Osteoblast (primary cell): ENCODE measurements around the gene NOB1. TPM values are rescaled to one million over a fixed set of nuclear protein-coding genes. Genes with fewer than 3 reads are reported as not detected.

Experiments used
- DNase-seq: peaks from one replicate; pipeline ENCODE4 v3.0.0; 2011; ENCODE audit warnings: low spot score, mixed read lengths; ENCODE audit not compliant: insufficient read length; ENCODE audit errors: missing footprints
- H2AFZ ChIP-seq: 2 replicates; pipeline ENCODE4 v1.6.0; 2011; ENCODE audit warnings: mild to moderate bottlenecking, low read length
- H3K27ac ChIP-seq: 2 replicates; pipeline ENCODE4 v1.5.1; 2011; ENCODE audit warnings: mild to moderate bottlenecking, low read depth, low read length, moderate library complexity
- H3K27me3 ChIP-seq: 2 replicates; pipeline ENCODE4 v1.6.0; 2012; ENCODE audit warnings: mild to moderate bottlenecking, control low read depth, inconsistent platforms, low read length, moderate library complexity; ENCODE audit not compliant: insufficient read depth
- H3K36me3 ChIP-seq: 2 replicates; pipeline ENCODE4 v1.5.1; 2011; ENCODE audit warnings: mild to moderate bottlenecking, low read length, control low read depth, moderate library complexity; ENCODE audit not compliant: insufficient read depth
- H3K4me1 ChIP-seq: 2 replicates; pipeline ENCODE4 v1.5.1; 2011; ENCODE audit warnings: mild to moderate bottlenecking, low read length, control low read depth, moderate library complexity; ENCODE audit not compliant: insufficient read depth
- H3K4me2 ChIP-seq: 2 replicates; pipeline ENCODE4 v1.6.0; 2011; ENCODE audit warnings: mild to moderate bottlenecking, low read length; ENCODE audit not compliant: insufficient read depth
- H3K4me3 ChIP-seq: fragments of 200-600 bp; sonication (generic); 3 replicates; pipeline ENCODE4 v1.5.1; 2012; ENCODE audit warnings: mild to moderate bottlenecking, low read length, inconsistent platforms; ENCODE audit not compliant: insufficient read depth
- H3K79me2 ChIP-seq: 2 replicates; pipeline ENCODE4 v1.6.0; 2012; ENCODE audit warnings: mild to moderate bottlenecking, low read length, control low read depth, inconsistent platforms; ENCODE audit not compliant: insufficient read depth
- H3K9me3 ChIP-seq: 2 replicates; pipeline ENCODE4 v1.5.1; 2011; ENCODE audit warnings: low read depth, low read length, control low read depth
- H4K20me1 ChIP-seq: 2 replicates; pipeline ENCODE4 v1.6.0; 2012; ENCODE audit warnings: mild to moderate bottlenecking, low read length, control low read depth; ENCODE audit not compliant: insufficient read depth
- total RNA-seq: library from RNA; depleted of rRNA; stranded (reverse); fragments of >200 nt; gene quantifications from 2 replicates; pipeline ENCODE4 v1.2.3, GENCODE V29; 2012
- TF ChIP-seq, protein P1 (sequence below): IDR thresholded peaks from 2 replicates; pipeline ENCODE4 v1.5.1; 2011; ENCODE audit warnings: mild to moderate bottlenecking, low read depth, low read length, moderate library complexity; ENCODE audit errors: extremely low read depth

Gene NOB1
- total RNA-seq, 1 donor = 35.5 TPM

DNA sequence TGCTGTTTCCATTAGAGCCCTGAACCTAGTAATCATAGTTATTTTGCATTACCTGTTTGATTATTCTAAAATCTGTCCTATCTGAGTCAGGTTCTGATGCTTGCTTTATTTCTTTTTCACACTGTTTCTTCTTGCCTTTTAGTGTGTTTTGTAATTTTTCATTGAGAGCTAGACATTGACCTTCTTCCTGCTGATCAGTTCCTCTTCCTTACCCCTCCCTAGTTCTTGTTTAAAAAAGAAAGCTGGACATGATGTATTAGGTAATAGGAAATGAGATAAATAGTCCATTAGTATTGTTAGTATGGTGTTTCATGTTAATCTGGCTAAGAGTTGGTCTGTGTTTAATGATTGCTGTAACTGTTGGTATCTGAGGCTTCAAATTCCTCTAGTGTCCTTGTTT, 20.8 kb upstream of the NOB1 start:
- no peak for DNase-seq
- Histone ChIP-seq H3K27me3 (no peaks in the 10 kb centered on the region), H3K27ac (no peak overlapping the region), H3K4me1 (peaks cover 10% of the 10 kb centered on the region), H3K36me3 (no peaks in the 10 kb centered on the region), H3K4me3 (no peak overlapping the region), H2AFZ (no peak overlapping the region), H3K4me2 (no peak overlapping the region), H3K79me2 (peaks cover 54% of the 10 kb centered on the region), H3K9me3 (no peaks in the 10 kb centered on the region), H4K20me1 (no peaks in the 10 kb centered on the region)
- TF ChIP-seq, protein P1, sequence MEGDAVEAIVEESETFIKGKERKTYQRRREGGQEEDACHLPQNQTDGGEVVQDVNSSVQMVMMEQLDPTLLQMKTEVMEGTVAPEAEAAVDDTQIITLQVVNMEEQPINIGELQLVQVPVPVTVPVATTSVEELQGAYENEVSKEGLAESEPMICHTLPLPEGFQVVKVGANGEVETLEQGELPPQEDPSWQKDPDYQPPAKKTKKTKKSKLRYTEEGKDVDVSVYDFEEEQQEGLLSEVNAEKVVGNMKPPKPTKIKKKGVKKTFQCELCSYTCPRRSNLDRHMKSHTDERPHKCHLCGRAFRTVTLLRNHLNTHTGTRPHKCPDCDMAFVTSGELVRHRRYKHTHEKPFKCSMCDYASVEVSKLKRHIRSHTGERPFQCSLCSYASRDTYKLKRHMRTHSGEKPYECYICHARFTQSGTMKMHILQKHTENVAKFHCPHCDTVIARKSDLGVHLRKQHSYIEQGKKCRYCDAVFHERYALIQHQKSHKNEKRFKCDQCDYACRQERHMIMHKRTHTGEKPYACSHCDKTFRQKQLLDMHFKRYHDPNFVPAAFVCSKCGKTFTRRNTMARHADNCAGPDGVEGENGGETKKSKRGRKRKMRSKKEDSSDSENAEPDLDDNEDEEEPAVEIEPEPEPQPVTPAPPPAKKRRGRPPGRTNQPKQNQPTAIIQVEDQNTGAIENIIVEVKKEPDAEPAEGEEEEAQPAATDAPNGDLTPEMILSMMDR = no peak

GRCh38 chr16:69773260-69773947, 18.7 kb upstream of the NOB1 start:
- DNase-seq = no peak
- H3K27ac ChIP-seq = peak overlapping the region; percentile 74
- TF ChIP-seq, protein P1 = no peak
- no peaks in the 10 kb centered on the region for H3K9me3 ChIP-seq
- peaks cover 66% of the 10 kb centered on the region for H3K79me2 ChIP-seq
- H3K4me3 ChIP-seq = peak overlapping the region; percentile 60
- H2AFZ ChIP-seq = no peak overlapping the region
- no peaks in the 10 kb centered on the region for H3K36me3 ChIP-seq
- H3K4me1 ChIP-seq = peaks cover 10% of the 10 kb centered on the region
- no peaks in the 10 kb centered on the region for H3K27me3 ChIP-seq
- H3K4me2 ChIP-seq = peak overlapping the region; percentile 88
- H4K20me1 ChIP-seq = no peaks in the 10 kb centered on the region

- Histone ChIP-seq H3K36me3 (no peaks in the 10 kb centered on the region), H2AFZ (no peak overlapping the region), H4K20me1 (no peaks in the 10 kb centered on the region), H3K4me3 (no peak overlapping the region), H3K79me2 (peaks cover 79% of the 10 kb centered on the region), H3K4me2 (no peak overlapping the region), H3K4me1 (peaks cover 10% of the 10 kb centered on the region), H3K27me3 (no peaks in the 10 kb centered on the region), H3K9me3 (no peaks in the 10 kb centered on the region), H3K27ac (no peak overlapping the region)
- DNase-seq = no peak
- TF ChIP-seq, protein P1 = no peak
Measured at GRCh38 chr16:69771651-69771967, 16.9 kb upstream of the NOB1 start.

- H2AFZ ChIP-seq = no peak overlapping the region
- no peak overlapping the region for H3K4me2 ChIP-seq
- no peak for DNase-seq
- H3K9me3 ChIP-seq = no peaks in the 10 kb centered on the region
- H3K4me1 ChIP-seq = peaks cover 10% of the 10 kb centered on the region
- TF ChIP-seq, protein P1 = no peak
- H3K79me2 ChIP-seq = peaks cover 81% of the 10 kb centered on the region
- H3K4me3 ChIP-seq = no peak overlapping the region
- peaks cover 6% of the 10 kb centered on the region for H4K20me1 ChIP-seq
- no peak overlapping the region for H3K27ac ChIP-seq
- no peaks in the 10 kb centered on the region for H3K36me3 ChIP-seq
- no peaks in the 10 kb centered on the region for H3K27me3 ChIP-seq
Measured at GRCh38 chr16:69769404-69769803, 14.7 kb upstream of the NOB1 start.
